ENCODE measurements around the gene TRIM9.

The TRIM9 gene

DNA sequence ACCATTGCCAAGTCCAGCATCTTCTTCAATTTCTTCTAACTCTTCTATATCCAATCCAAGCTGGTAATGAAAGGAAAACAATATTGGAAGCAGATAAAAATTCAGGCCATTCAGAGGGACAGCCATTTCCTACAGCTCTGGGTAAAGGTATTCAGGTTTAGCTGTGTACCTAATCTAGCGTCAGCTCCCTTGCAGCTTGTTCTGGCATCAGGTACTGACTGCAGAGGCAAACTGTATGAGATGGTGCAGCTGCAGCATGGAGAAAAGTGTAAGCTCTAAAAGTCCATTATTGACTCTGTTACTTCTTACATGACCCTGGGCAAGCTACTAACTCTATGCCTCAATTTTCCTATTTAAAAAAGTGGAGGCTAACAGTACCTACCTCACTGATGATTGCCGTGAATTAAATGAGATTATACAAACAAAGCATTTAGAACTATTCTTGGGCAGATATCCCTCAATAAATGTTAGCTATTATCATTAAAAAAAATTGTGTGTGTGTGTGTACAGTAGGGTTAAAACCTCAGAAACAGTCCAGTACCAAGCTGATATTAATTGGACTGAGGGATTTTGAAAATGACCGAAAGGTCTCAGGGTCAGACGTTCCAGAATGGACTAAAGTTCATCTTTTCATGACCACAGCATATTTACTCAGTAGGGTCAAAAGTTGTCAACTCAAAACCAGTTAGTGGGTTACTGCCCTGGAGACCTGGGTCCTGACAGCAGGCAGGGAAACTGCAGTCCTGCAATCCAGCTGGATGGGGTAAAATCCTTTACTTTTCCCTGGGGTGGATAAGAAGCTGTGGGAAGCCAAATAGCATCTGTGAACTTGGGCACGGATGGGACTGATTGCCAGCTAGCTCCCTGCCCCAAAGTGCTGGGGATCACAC, 159.5 kb downstream of the TRIM9 start:
- DNase-seq (ENCODE audit: low read depth), result no peak

DNA sequence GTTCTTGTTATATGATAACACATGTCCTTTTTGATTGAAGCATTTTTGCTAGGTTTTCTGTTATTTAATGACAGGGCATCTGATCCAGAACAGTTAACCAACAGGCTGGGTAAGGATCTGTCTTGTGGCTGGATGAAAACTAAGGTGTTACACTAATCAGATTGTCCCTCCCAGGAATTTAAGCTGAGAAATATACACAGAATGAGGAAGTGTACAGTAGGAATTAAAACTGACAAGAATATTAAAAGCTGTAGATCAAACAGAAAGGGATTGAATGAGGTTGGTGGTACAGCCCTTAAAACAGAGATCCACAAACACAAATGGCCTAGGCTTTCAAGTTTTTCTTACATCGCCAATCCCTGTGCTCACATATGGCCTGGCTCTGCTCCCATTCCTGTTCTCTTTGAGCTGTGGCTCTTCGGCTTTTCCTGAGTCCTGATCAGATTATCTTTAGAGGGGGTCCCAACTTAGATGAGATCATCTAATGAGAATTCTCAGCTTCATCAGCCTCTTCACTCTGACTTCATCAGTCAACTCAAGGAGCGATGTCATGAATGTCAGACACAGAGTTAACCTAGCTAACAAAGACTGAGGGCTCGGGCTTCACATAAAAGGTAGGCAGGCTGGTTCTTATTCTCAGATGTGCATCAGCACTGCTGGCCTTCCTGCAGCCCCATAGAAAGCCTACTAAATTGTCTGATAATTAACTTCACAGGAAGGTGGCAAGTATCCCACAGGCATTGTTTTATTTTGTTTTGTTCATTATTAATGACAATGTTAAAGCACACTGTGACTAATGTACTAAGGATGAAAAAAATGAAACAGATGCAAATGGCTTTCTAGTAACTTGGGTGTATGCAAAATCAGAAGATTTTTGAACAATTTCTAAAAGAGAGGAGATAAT, 162.1 kb downstream of the TRIM9 start:
- DNase-seq (ENCODE audit: low read depth), result no peak

DNA sequence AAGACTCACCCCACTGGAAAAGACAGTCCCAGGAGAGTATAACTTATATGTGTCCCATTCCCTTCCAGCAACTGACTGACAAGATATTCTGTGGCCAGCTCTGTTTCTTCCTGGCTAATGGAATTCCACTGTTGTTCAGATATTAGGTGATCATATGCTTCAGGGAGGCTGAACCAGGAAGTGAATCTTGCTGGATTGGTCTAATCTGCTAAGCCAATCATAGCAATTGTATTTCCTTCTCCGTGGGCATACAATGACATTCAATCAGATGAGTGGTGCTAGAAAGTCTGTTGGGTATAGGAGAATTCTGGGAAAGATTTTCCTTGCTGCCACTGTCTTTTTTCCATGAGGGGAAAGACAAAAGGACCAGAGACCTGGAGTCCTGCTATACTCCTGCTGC, 162.7 kb downstream of the TRIM9 start:
- DNase-seq (ENCODE audit: low read depth), result no peak

DNA sequence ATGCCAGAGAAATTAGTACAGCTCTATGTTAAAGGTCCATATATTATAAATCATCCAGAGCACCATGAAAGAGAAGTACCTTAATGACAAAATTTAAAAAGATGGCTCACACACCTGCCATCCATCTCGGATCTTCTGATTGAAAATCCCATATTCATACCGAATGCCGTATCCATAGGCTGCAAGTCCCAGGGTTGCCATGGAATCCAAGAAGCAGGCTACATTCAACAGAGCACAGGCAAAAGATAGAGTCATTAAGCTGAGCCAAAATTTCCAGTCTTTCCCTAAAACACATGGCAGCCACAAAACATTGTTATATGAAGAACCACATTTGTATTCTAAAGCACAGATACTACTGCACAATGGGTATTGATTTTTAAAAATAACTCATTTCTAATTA, 163.3 kb downstream of the TRIM9 start:
- no peak for DNase-seq (ENCODE audit: low read depth)

DNA sequence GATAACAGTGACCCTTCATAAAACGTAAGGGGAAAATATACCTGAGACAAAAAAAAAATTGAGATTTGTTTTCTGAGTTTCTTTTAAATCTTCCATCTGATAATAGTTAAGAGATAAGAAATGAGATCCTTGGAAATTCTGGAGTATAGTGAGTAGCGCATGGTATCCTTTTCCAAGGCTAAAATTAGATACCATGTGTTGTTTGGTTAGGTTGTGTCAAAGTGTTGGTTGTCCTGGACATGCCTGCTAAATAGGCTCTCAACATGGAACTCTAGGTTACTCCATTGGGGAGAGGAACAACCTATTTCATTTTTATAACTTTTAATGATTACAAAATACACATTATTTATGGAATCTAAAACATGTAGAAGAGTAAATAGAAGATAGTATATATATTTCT, 165.4 kb downstream of the TRIM9 start:
- no peak for DNase-seq (ENCODE audit: low read depth)

DNA sequence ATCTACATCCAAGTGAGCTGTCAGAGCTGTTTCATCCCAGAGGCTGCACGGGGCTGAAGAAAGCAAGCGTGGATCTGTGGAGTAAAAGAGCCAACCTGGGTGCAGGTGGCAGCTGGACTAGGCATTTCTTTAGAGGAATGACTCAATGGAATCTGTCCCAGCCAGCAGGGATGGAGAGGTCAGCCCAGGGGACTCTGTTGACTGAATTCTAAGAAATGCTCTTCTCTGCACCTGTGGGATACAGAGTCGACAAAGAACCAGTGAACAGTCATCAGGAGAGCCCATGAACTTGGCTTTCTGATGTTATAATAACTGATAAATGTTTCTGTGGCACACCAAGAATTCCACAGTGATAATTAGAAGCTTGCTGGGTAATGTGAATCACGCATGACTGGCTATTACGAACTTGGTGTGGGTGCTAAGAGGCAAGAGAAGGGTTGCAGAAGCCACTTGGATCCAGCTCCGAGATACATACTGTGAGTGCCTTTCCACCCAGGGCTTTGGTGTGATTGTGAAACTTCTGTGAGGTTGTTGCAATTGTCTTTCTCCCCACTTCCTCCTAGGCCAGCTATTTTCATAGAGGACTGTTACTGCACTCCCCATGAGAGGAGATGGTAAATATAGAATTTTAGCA, 166.8 kb downstream of the TRIM9 start:
- DNase-seq (ENCODE audit: low read depth), result no peak

DNA sequence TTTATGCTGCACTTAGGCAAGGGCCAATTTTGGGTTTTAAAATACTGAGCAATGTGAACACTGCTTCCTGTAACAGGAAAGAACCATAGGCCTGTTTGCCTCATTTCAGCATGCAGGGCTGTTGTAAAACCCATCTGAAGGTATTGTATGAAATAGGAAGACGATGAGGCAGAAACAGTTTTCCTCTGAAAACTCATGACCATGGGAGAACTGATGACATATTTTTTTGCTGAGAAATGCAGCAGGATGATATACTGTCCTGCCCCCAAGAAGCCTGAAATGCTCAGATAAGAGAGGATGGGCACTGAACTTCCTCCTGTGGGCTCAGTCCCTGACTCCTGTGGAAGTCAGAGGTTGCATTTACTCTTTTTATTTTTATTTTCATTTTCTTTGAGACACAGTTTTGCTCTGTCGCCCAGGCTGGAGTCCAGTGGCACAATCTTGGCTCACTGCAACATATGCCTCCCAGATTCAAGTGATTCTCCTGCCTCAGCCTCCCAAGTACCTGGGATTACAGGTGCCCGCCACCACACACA, 168.0 kb downstream of the TRIM9 start:
- no peak for DNase-seq (ENCODE audit: low read depth)
